ENCODE results near the gene CFHR5.
A peak's percentile ranks its signal among the peaks of the same experiment; 100 is the strongest.
"Not testable (repeated sequence)": the region's sequence is repeated elsewhere in the genome, so short reads cannot be mapped to it uniquely, and the experiment has no call there.

CFHR5 gene

GRCh38 chr1:197013234-197013633 lies 35.9 kb downstream of the CFHR5 start:
- DNase-seq (ENCODE audit: low read depth) = no peak

GRCh38 chr1:197016751-197017150 lies 39.4 kb downstream of the CFHR5 start:
- no peak overlapping the region for H3K4me3 ChIP-seq (ENCODE audit: low read depth, low read length)
- no peak for DNase-seq (ENCODE audit: low read depth)

More at GRCh38 chr1:197013234-197013633, 35.9 kb downstream of the CFHR5 start:
- H3K4me3 ChIP-seq (ENCODE audit: low read depth, low read length) = no peak overlapping the region

- no peak for DNase-seq (ENCODE audit: low read depth)
- no peak overlapping the region for H3K4me3 ChIP-seq (ENCODE audit: low read depth, low read length)
Measured at GRCh38 chr1:197017558-197018146, 40.3 kb downstream of the CFHR5 start.

GRCh38 chr1:197021716-197022115 lies 44.4 kb downstream of the CFHR5 start:
- no peak for DNase-seq (ENCODE audit: low read depth)
- no peak overlapping the region for H3K4me3 ChIP-seq (ENCODE audit: low read depth, low read length)

- peak; percentile 10 for DNase-seq (ENCODE audit: low read depth)
- H3K4me3 ChIP-seq (ENCODE audit: low read depth, low read length) = no peak overlapping the region
Measured at GRCh38 chr1:197024460-197024859, 47.1 kb downstream of the CFHR5 start.

GRCh38 chr1:197027359-197027758 lies 50.0 kb downstream of the CFHR5 start:
- no peak for DNase-seq (ENCODE audit: low read depth)
- no peak overlapping the region for H3K4me3 ChIP-seq (ENCODE audit: low read depth, low read length)

DNA sequence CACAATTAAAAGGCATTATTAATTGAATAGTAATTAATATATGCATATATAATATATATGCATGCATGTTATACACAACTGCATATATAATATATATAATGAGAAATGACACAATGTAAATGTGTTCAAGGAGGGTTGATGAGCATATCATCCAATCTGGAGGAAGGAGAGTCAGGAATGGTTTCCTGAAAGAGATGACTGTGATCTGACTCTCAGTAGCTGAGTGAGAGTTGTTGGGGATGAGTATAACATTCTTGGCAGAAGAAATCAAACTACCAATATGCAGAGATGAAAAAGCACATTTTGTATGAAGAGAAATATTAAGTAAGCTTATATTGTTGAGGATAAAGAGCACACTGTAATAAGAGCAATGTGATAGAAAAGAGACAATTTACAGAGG lies 52.4 kb downstream of the CFHR5 start:
- DNase-seq (ENCODE audit: low read depth) = no peak
- H3K4me3 ChIP-seq (ENCODE audit: low read depth, low read length) = no peak overlapping the region

DNA sequence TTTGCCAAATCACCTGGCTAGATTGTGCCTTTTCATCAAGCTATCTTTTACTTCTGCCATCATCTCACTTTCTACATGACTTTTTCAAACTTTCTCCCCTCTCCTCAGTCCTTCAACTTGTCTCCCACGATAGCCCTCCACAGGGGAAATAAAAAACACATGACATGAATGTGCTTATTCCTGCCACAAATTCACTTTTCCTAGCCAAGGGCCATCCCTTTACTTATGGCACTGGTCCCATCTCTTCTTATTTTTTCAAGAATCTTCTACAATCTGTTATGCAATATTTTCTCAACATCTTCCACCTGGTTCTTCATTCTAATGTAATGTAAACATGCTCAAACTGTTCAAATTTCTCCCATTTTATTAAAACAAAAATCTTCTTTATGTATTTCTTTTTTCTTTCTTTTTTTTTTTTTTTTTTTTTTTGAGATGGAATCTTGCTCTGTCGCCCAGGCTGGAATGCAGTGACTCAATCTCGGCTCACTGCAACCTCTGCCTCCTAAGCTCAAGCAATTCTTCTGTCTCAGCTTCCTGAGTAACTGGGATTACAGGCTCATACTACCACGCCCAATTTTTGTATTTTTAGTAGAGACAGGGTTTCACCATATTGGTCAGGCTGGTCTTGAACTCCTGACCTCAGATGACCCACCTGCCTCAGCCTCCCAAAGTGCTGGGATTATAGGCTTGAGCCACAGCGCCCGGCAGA lies 57.4 kb downstream of the CFHR5 start:
- DNase-seq (ENCODE audit: low read depth) = peak; percentile 20
- not testable (repeated sequence) for H3K4me3 ChIP-seq (ENCODE audit: low read depth, low read length)

DNA sequence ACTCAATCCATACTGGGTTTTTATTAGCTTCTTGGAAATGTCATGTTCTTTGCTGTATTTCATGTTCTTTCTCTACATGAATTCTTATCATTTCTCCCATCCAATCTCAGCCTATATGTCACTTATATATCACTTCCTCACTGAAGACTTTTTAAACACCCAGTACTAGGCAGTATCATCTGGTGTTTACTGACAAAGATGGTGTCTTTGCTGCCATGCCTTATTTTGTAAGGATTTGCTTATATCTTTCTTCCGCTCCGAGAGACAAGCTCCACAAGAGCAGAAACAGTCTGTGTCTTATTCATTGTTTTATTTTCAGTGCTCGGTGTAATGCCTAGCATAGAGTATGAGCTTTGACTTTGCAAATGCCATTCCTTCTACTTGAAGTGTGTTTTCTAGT lies 59.5 kb downstream of the CFHR5 start:
- no peak overlapping the region for H3K4me3 ChIP-seq (ENCODE audit: low read depth, low read length)
- DNase-seq (ENCODE audit: low read depth) = no peak

DNA sequence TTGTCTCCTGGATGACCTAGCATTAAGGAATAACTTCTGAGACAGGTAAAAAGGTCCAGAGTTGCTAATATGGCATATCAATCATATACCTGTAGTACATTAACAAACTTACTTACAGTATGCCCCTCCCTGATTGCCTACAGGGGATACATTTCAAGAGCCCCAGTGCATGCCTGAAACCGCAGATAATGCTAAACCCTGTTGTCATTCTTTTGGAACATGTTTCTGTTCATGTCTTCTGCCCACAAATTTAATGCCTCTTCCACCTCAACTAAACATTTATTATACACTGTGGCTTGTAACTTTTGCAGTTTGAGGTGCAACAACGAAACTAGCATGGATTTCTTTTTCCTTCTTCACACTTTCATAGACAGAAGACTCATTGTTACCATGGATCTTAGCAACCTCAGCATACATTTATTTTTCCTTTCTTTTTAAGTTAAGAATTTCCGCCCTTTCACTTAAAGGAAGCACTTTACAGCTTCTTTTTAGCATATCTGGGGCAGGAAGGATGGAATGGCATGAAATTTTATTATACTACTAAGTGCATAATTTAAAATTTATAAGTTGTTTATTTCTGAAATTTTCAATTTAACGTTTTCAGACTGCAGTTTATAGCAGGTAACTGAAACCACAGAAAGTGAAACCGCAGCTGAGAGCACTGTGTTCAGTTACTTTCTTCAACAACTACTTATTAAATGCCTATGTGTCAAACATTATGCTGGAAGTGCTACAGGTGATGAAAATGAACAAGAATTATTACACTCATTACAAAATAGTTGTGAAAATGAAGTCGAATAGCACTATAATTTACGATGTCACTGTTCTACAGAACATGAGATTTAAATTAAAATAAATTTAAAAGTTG lies 64.4 kb downstream of the CFHR5 start:
- no peak overlapping the region for H3K4me3 ChIP-seq (ENCODE audit: low read depth, low read length)
- no peak for DNase-seq (ENCODE audit: low read depth)

DNA sequence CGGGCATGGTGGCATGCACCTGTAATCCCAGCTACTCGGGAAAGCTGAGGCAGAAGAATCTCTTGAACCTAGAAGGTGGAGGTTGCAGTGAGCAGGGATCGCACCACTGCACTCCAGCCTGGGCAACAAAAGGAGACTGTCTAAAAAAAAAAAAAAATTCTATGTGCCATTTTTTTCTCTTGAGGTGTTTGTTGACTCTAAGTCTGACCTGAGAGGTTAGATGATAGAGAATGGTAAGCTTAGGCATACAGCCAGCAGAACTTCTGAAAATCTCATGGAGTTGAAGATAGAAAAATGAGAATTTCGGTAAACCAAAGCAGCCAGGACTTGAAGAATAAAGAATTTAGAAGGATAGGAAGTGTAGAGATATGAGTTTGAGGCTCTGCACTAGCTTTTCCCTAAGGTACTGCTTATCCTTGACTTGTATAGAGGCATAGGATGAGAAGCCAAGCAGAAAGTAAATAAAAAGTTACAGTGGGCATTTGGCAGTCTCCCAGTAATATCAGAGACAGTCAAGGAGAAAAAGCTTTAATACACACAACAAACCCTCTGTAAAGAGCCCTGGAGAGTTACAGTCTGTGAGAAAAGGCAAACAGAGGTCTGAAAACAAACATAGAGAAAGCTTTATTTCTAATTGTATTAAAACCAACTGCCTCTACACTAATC lies 65.5 kb downstream of the CFHR5 start:
- DNase-seq (ENCODE audit: low read depth) = no peak
- H3K4me3 ChIP-seq (ENCODE audit: low read depth, low read length) = no peak overlapping the region

- H3K4me3 ChIP-seq (ENCODE audit: low read depth, low read length) = no peak overlapping the region
- no peak for DNase-seq (ENCODE audit: low read depth)
Measured at GRCh38 chr1:197049100-197049499, 71.7 kb downstream of the CFHR5 start.
